Central memory CD8-positive, alpha-beta T cell (primary cell): ENCODE results near the gene GPHN.
"Not testable (repeated sequence)": the region's sequence is repeated elsewhere in the genome, so short reads cannot be mapped to it uniquely, and the experiment has no call there.

Source experiments
- ATAC-seq: fragments of 150-1000 bp; cut with Tn5 transposase; replicated peaks from 2 replicates; pipeline ENCODE4 v1.10.0; 2022; ENCODE audit warnings: mild to moderate bottlenecking, moderate FRiP score, moderate number of reproducible peaks; ENCODE audit not compliant: poor library complexity, severe bottlenecking; ENCODE audit errors: extremely low read depth
- DNase-seq, 2 donors: peaks; one replicate each; pipeline ENCODE4 v3.0.0; 2021; ENCODE audit warnings: low spot score in 2 of 2
- H3K27ac Mint-ChIP-seq: one replicate; pipeline ENCODE4 v1.8.0; 2022; ENCODE audit warnings: low read depth, mild to moderate bottlenecking, moderate library complexity, mixed read lengths
- H3K27me3 Mint-ChIP-seq: one replicate; pipeline ENCODE4 v1.8.0; 2022; ENCODE audit warnings: mixed read lengths
- H3K36me3 Mint-ChIP-seq: one replicate; pipeline ENCODE4 v1.8.0; 2022; ENCODE audit warnings: mild to moderate bottlenecking, moderate library complexity, mixed read lengths; ENCODE audit not compliant: insufficient read depth
- H3K4me1 Mint-ChIP-seq: one replicate; pipeline ENCODE4 v1.8.0; 2022; ENCODE audit warnings: mixed read lengths
- H3K4me3 Mint-ChIP-seq: one replicate; pipeline ENCODE4 v1.8.0; 2022; ENCODE audit warnings: mild to moderate bottlenecking, moderate library complexity, mixed read lengths
- H3K9me3 Mint-ChIP-seq: one replicate; pipeline ENCODE4 v1.8.0; 2022; ENCODE audit warnings: mixed read lengths

Gene GPHN

GRCh38 chr14:66651536-66652220 is 143.7 kb downstream of the GPHN start:
- no peak overlapping the region for H3K27ac Mint-ChIP-seq
- peaks cover 6% of the 10 kb centered on the region for H3K4me1 Mint-ChIP-seq
- H3K9me3 Mint-ChIP-seq, result no peaks in the 10 kb centered on the region
- no peaks in the 10 kb centered on the region for H3K27me3 Mint-ChIP-seq
- ATAC-seq, result no peak
- H3K36me3 Mint-ChIP-seq, result no peaks in the 10 kb centered on the region
- H3K4me3 Mint-ChIP-seq, result no peak overlapping the region
- no peak for DNase-seq

- H3K9me3 Mint-ChIP-seq, result no peaks in the 10 kb centered on the region
- H3K27ac Mint-ChIP-seq, result no peak overlapping the region
- no peaks in the 10 kb centered on the region for H3K36me3 Mint-ChIP-seq
- DNase-seq, result no peak
- H3K4me3 Mint-ChIP-seq, result no peak overlapping the region
- H3K27me3 Mint-ChIP-seq, result no peaks in the 10 kb centered on the region
- no peak for ATAC-seq
- peaks cover 6% of the 10 kb centered on the region for H3K4me1 Mint-ChIP-seq
These were observed 144.7 kb downstream of the GPHN start for GRCh38 chr14:66652525-66653106.

- DNase-seq (no peak), ATAC-seq (no peak)
- H3K9me3 Mint-ChIP-seq, result peaks cover 9% of the 10 kb centered on the region
- no peaks in the 10 kb centered on the region for H3K36me3 Mint-ChIP-seq
- H3K27ac Mint-ChIP-seq, result no peak overlapping the region
- H3K27me3 Mint-ChIP-seq, result no peaks in the 10 kb centered on the region
- H3K4me1 Mint-ChIP-seq, result peaks cover 6% of the 10 kb centered on the region
- H3K4me3 Mint-ChIP-seq, result no peak overlapping the region
These were observed 149.8 kb downstream of the GPHN start for GRCh38 chr14:66657780-66658179.

- H3K9me3 Mint-ChIP-seq, result peaks cover 18% of the 10 kb centered on the region
- no peak overlapping the region for H3K27ac Mint-ChIP-seq
- H3K4me1 Mint-ChIP-seq, result peaks cover 7% of the 10 kb centered on the region
- no peaks in the 10 kb centered on the region for H3K27me3 Mint-ChIP-seq
- ATAC-seq, result no peak
- H3K4me3 Mint-ChIP-seq, result no peak overlapping the region
- no peak for DNase-seq
- H3K36me3 Mint-ChIP-seq, result no peaks in the 10 kb centered on the region
These were observed 154.4 kb downstream of the GPHN start for GRCh38 chr14:66662374-66662773.

GRCh38 chr14:66677780-66678179 is 169.8 kb downstream of the GPHN start:
- H3K27ac Mint-ChIP-seq, result no peak overlapping the region
- H3K9me3 Mint-ChIP-seq, result peaks cover 19% of the 10 kb centered on the region
- H3K4me1 Mint-ChIP-seq, result no peaks in the 10 kb centered on the region
- H3K27me3 Mint-ChIP-seq, result no peaks in the 10 kb centered on the region
- H3K36me3 Mint-ChIP-seq, result peaks cover 5% of the 10 kb centered on the region
- ATAC-seq (no peak), DNase-seq (no peak)
- no peak overlapping the region for H3K4me3 Mint-ChIP-seq

GRCh38 chr14:66680216-66680615 is 172.3 kb downstream of the GPHN start:
- Mint-ChIP-seq H3K36me3 (peaks cover 3% of the 10 kb centered on the region), H3K4me1 (no peaks in the 10 kb centered on the region), H3K27ac (no peak overlapping the region), H3K9me3 (peaks cover 14% of the 10 kb centered on the region), H3K27me3 (no peaks in the 10 kb centered on the region), H3K4me3 (no peak overlapping the region)
- no peak for DNase-seq
- no peak for ATAC-seq

GRCh38 chr14:66696326-66696725 is 188.4 kb downstream of the GPHN start:
- no peak overlapping the region for H3K27ac Mint-ChIP-seq
- peaks cover 3% of the 10 kb centered on the region for H3K9me3 Mint-ChIP-seq
- peaks cover 4% of the 10 kb centered on the region for H3K36me3 Mint-ChIP-seq
- ATAC-seq, result no peak
- no peak for DNase-seq
- no peaks in the 10 kb centered on the region for H3K27me3 Mint-ChIP-seq
- no peak overlapping the region for H3K4me3 Mint-ChIP-seq
- H3K4me1 Mint-ChIP-seq, result no peaks in the 10 kb centered on the region

- ATAC-seq (no peak), DNase-seq (no peak)
- Mint-ChIP-seq H3K27me3 (no peaks in the 10 kb centered on the region), H3K9me3 (peaks cover 12% of the 10 kb centered on the region), H3K27ac (no peak overlapping the region), H3K36me3 (peaks cover 5% of the 10 kb centered on the region), H3K4me1 (no peaks in the 10 kb centered on the region), H3K4me3 (no peak overlapping the region)
These were observed 190.6 kb downstream of the GPHN start for GRCh38 chr14:66698503-66698902.

GRCh38 chr14:66701813-66702212 is 193.9 kb downstream of the GPHN start:
- Mint-ChIP-seq H3K4me3 (no peak overlapping the region), H3K36me3 (peaks cover 3% of the 10 kb centered on the region), H3K27me3 (no peaks in the 10 kb centered on the region), H3K9me3 (peaks cover 20% of the 10 kb centered on the region), H3K27ac (no peak overlapping the region), H3K4me1 (no peaks in the 10 kb centered on the region)
- no peak for DNase-seq
- no peak for ATAC-seq

- Mint-ChIP-seq H3K27me3 (no peaks in the 10 kb centered on the region), H3K9me3 (peaks cover 8% of the 10 kb centered on the region), H3K36me3 (no peaks in the 10 kb centered on the region), H3K27ac (no peak overlapping the region), H3K4me3 (no peak overlapping the region), H3K4me1 (no peaks in the 10 kb centered on the region)
- no peak for ATAC-seq
- DNase-seq, result no peak
These were observed 200.3 kb downstream of the GPHN start for GRCh38 chr14:66708267-66708666.

GRCh38 chr14:66709291-66709690 is 201.3 kb downstream of the GPHN start:
- peaks cover 7% of the 10 kb centered on the region for H3K9me3 Mint-ChIP-seq
- no peaks in the 10 kb centered on the region for H3K27me3 Mint-ChIP-seq
- DNase-seq (no peak), ATAC-seq (no peak)
- H3K27ac Mint-ChIP-seq, result no peak overlapping the region
- H3K4me3 Mint-ChIP-seq, result no peak overlapping the region
- peaks cover 3% of the 10 kb centered on the region for H3K4me1 Mint-ChIP-seq
- H3K36me3 Mint-ChIP-seq, result no peaks in the 10 kb centered on the region

- H3K9me3 Mint-ChIP-seq, H3K27ac Mint-ChIP-seq, DNase-seq, H3K4me3 Mint-ChIP-seq, ATAC-seq, H3K27me3 Mint-ChIP-seq, H3K36me3 Mint-ChIP-seq: not testable (repeated sequence)
- peaks cover 17% of the 10 kb centered on the region for H3K4me1 Mint-ChIP-seq
These were observed 206.3 kb downstream of the GPHN start for GRCh38 chr14:66714291-66714690.

- H3K4me1 Mint-ChIP-seq, result peaks cover 17% of the 10 kb centered on the region
- H3K36me3 Mint-ChIP-seq, result not testable (repeated sequence)
- peak overlapping the region; percentile 4 for H3K27ac Mint-ChIP-seq
These were observed 207.4 kb downstream of the GPHN start for GRCh38 chr14:66715313-66715712.

More at GRCh38 chr14:66715313-66715712, 207.4 kb downstream of the GPHN start:
- ATAC-seq, DNase-seq, H3K9me3 Mint-ChIP-seq, H3K27me3 Mint-ChIP-seq: not testable (repeated sequence)
- peak overlapping the region; percentile 48 for H3K4me3 Mint-ChIP-seq
